ENCODE results near the gene ATXN1.

- TF ChIP-seq SP1 (IDR thresholded peaks at IDR 0.05): no peak
- TF ChIP-seq FOXM1 (IDR thresholded peaks at IDR 0.05; ENCODE audit: borderline replicate concordance): no peak
- TF ChIP-seq HDGF (IDR thresholded peaks at IDR 0.05; ENCODE audit: borderline replicate concordance): no peak
- TF ChIP-seq SUZ12 (IDR thresholded peaks at IDR 0.05): no peak
- TF ChIP-seq ELF4 (IDR thresholded peaks at IDR 0.05): no peak
- TF ChIP-seq CTBP1 (IDR thresholded peaks at IDR 0.05; ENCODE audit: borderline replicate concordance): no peak
- TF ChIP-seq BHLHE40 (IDR thresholded peaks at IDR 0.05; ENCODE audit: borderline replicate concordance): no peak
- no peak for TF ChIP-seq LEF1 (IDR thresholded peaks at IDR 0.05; ENCODE audit: borderline replicate concordance)
- no peak for TF ChIP-seq FOXK2 (IDR thresholded peaks at IDR 0.05)
- no peak for TF ChIP-seq FOXA1 (IDR thresholded peaks at IDR 0.05)
- no peak for TF ChIP-seq ARNT (IDR thresholded peaks at IDR 0.05)
- TF ChIP-seq TARDBP (IDR thresholded peaks at IDR 0.05): no peak
- TF ChIP-seq PKNOX1 (IDR thresholded peaks at IDR 0.05): no peak
- no peak for TF ChIP-seq NFRKB (IDR thresholded peaks at IDR 0.05)
Observed at GRCh38 chr6:16503970-16504415, 257.3 kb downstream of the ATXN1 start.

Measured in HEK293T (cell line).